ENCODE data around the gene TMEM179. TPM values are rescaled to one million over a fixed set of nuclear protein-coding genes. Genes with fewer than 3 reads are reported as not detected.
"Not testable (repeated sequence)": the region's sequence is repeated elsewhere in the genome, so short reads cannot be mapped to it uniquely, and the experiment has no call there.

The TMEM179 gene
- total RNA-seq (3.6 and 6.9 TPM in 2 replicates), polyA plus RNA-seq (4.7 and 8.6 TPM in 2 replicates)

DNA sequence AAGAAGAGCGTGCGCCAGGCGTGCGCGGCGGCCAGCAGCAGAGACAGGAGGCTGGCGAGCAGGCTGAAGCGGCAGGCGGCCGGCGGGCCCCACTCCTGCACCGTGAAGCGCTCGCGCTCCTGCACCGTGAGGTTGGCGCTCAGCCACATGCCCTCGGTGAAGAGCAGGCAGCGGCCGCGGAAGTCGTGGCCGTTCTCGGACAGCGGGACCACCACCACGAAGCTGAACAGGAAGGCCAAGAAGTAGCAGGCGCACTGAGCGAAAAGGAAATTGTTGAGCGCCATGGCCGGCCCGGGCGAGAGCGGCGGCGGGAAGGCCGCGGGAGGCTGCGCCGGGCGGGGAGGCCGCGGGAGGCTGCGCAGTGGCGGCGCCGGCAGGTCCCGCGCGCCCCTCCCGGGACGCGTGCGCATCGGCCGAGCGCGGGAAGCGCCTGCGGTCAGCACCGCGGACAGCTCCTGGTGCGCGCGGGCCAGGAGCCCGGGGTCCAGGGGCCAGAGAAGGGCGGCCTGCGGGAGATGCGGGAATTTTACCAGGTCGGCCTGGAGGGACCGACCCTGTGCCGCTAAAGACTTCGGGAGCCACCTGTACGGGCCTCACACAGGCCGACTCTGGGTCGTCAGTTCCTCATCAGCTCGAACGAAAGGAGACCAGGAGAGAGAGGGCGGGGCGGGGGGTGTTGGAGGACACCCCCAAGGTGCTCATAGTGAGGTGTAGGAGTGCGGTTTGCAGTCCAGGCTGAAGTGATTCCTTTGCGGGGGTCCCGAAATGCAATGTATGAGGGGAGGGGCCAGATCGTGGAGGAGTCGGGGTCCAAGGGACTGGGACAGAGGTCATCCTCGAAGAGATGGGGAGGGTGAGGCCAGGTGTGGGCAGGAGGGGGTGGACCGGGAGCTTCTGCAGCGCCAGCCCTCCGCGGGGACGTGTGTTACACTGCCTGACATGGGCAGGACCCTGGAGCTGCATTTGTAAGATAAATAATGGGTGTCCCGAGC, at the start of gene TMEM179:
Gene TMEM179, minus strand, starts transcription at position 315 of the 992 bp plus-strand sequence. Its CDS starts 31 bp downstream, at position 284.
- Histone ChIP-seq H3K36me3 (no peaks in the 10 kb centered on the region), H3K9me3 (ENCODE audit: low read depth) (no peaks in the 10 kb centered on the region), H3K4me3 (peak within 1 kb of the TSS; percentile 31), H3K4me1 (ENCODE audit: low read depth) (no peaks in the 10 kb centered on the region), H3K27me3 (peaks cover 68% of the 10 kb centered on the region), H3K27ac (no peak within 1 kb of the TSS)
- peak; percentile 32 to 89 for DNase-seq (ENCODE audit: low read depth in 1 of 2, low spot score in 1 of 2)
- TF ChIP-seq, protein P1, sequence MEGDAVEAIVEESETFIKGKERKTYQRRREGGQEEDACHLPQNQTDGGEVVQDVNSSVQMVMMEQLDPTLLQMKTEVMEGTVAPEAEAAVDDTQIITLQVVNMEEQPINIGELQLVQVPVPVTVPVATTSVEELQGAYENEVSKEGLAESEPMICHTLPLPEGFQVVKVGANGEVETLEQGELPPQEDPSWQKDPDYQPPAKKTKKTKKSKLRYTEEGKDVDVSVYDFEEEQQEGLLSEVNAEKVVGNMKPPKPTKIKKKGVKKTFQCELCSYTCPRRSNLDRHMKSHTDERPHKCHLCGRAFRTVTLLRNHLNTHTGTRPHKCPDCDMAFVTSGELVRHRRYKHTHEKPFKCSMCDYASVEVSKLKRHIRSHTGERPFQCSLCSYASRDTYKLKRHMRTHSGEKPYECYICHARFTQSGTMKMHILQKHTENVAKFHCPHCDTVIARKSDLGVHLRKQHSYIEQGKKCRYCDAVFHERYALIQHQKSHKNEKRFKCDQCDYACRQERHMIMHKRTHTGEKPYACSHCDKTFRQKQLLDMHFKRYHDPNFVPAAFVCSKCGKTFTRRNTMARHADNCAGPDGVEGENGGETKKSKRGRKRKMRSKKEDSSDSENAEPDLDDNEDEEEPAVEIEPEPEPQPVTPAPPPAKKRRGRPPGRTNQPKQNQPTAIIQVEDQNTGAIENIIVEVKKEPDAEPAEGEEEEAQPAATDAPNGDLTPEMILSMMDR (IDR thresholded peaks at IDR 0.05; ENCODE audit: low read depth, low read length): no peak

GRCh38 chr14:104654119-104654518, 49.5 kb upstream of the TMEM179 start:
- no peak overlapping the region for H3K27ac ChIP-seq
- H3K36me3 ChIP-seq: no peaks in the 10 kb centered on the region
- no peaks in the 10 kb centered on the region for H3K4me1 ChIP-seq (ENCODE audit: low read depth)
- no peak overlapping the region for H3K4me3 ChIP-seq
- DNase-seq (ENCODE audit: low read depth in 1 of 2, low spot score in 1 of 2): no peak
- TF ChIP-seq, protein P1 (IDR thresholded peaks at IDR 0.05; ENCODE audit: low read depth, low read length): no peak
- no peaks in the 10 kb centered on the region for H3K27me3 ChIP-seq
- no peaks in the 10 kb centered on the region for H3K9me3 ChIP-seq (ENCODE audit: low read depth)

DNA sequence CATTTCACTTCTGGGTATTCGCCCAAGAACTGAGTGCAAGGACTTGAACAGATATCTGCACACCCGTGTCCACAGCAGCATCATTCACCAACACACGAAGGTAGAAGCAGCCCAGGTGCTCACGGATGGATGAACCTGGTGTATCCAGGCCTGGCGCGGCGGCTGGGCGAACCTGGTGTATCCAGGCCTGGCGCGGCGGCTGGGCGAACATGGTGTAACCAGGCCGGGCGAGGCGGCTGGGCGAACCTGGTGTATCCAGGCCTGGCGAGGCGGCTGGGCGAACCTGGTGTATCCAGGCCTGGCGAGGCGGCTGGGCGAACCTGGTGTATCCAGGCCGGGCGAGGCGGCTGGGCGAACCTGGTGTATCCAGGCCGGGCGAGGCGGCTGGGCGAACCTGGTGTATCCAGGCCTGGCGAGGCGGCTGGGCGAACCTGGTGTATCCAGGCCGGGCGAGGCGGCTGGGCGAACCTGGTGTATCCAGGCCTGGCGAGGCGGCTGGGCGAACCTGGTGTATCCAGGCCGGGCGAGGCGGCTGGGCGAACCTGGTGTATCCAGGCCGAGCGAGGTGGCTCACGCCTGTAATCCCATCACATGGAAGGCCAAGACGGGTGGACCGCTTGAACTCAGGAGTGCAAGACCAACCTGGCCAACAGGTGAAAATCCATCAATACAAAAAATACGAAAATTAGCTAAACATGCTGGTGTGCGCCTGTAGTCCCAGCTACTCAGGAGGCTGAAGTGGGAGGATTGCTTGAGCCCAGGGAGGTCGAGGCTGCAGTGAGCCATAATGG, 48.8 kb upstream of the TMEM179 start:
- DNase-seq (ENCODE audit: low read depth in 1 of 2, low spot score in 1 of 2); H3K4me3 ChIP-seq; H3K27me3 ChIP-seq; H3K27ac ChIP-seq; H3K4me1 ChIP-seq (ENCODE audit: low read depth); H3K9me3 ChIP-seq (ENCODE audit: low read depth); H3K36me3 ChIP-seq: not testable (repeated sequence)

- TF ChIP-seq, protein P1 (IDR thresholded peaks at IDR 0.05; ENCODE audit: low read depth, low read length): no peak
- H3K27ac ChIP-seq: no peak overlapping the region
- H3K4me1 ChIP-seq (ENCODE audit: low read depth): no peaks in the 10 kb centered on the region
- H3K9me3 ChIP-seq (ENCODE audit: low read depth): no peaks in the 10 kb centered on the region
- no peaks in the 10 kb centered on the region for H3K36me3 ChIP-seq
- no peaks in the 10 kb centered on the region for H3K27me3 ChIP-seq
- no peak overlapping the region for H3K4me3 ChIP-seq
- DNase-seq (ENCODE audit: low read depth in 1 of 2, low spot score in 1 of 2): no peak
These were observed 47.8 kb upstream of the TMEM179 start for GRCh38 chr14:104652386-104652785.

DNA sequence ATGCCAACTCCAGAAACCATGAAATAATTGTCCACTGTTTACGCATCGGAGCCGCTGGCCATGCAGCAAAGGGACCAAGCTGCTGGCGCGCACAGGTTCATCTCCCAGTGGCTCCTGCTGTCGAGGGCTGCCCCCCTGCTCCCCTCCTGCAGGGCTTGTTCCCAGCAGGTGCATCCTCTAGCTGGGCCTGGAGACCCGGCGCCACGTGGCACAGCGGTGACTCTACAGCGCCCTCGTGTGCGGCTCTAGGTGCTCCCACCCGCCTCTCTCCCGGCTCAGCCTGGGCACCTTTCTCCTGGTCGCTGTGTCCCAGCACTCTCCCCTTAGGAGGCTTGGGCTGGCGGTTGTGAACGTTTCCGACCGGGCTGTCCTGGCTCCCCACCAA, 47.3 kb upstream of the TMEM179 start:
- TF ChIP-seq, protein P1 (IDR thresholded peaks at IDR 0.05; ENCODE audit: low read depth, low read length): no peak
- no peak for DNase-seq (ENCODE audit: low read depth in 1 of 2, low spot score in 1 of 2)
- Histone ChIP-seq H3K27ac (no peak overlapping the region), H3K4me1 (ENCODE audit: low read depth) (no peaks in the 10 kb centered on the region), H3K36me3 (no peaks in the 10 kb centered on the region), H3K9me3 (ENCODE audit: low read depth) (no peaks in the 10 kb centered on the region), H3K4me3 (no peak overlapping the region), H3K27me3 (no peaks in the 10 kb centered on the region)
